GM12878 (cell line): ENCODE results near the gene TMBIM6. TPM values are rescaled to one million over a fixed set of nuclear protein-coding genes. Genes with fewer than 3 reads are reported as not detected.

Source experiments
- ATAC-seq: fragments of 200-7000 bp; cut with Tn5 transposase; 3 replicates; pipeline ENCODE4 v1.9.1; 2020; ENCODE audit warnings: mild to moderate bottlenecking, moderate library complexity
- BruUV-seq: library from RNA; stranded (reverse); fragments of 400-500 nt; replicated peaks from 2 replicates; lab custom pipeline; 2021; lab: Mats Ljungman, UMichigan
- CTCF ChIA-PET: fragments of 300-600 bp; sonication (Branson Sonifier 250); formaldehyde crosslinking; extraction: SDS; loops from one replicate; lab custom pipeline; 2021; ENCODE audit warnings: inconsistent platforms; lab: Yijun Ruan, JAX
- POLR2A ChIA-PET: fragments of 350-600 bp; formaldehyde crosslinking; extraction: SDS; loops from one replicate; lab custom pipeline; 2021; ENCODE audit warnings: inconsistent platforms; lab: Charles Lee
- RAD21 ChIA-PET: fragments of 300-600 bp; sonication (Branson Sonifier 250); formaldehyde crosslinking; loops from one replicate; lab custom pipeline; 2023; ENCODE audit warnings: antibody characterized with exemption; ENCODE audit not compliant: unreplicated experiment; lab: Charles Lee
- SMC1A ChIA-PET: fragments of 300-600 bp; sonication (Branson Sonifier 250); formaldehyde crosslinking; loops from one replicate; lab custom pipeline; 2023; ENCODE audit not compliant: unreplicated experiment, uncharacterized antibody; lab: Charles Lee
- DNase-seq: peaks from one replicate; pipeline ENCODE4 v3.0.0-alpha.2; 2011; ENCODE audit warnings: low read depth, low spot score
- FAIRE-seq: peaks from 3 replicates; lab custom pipeline; 2011; peaks lifted over from hg19 to GRCh38; lab: Jason Lieb, UNC
- H2AFZ ChIP-seq: 2 replicates; pipeline ENCODE4 v1.6.0; 2011; ENCODE audit warnings: low read depth, low read length, control low read depth; ENCODE audit not compliant: control insufficient read depth
- H3K27ac ChIP-seq: 2 replicates; pipeline ENCODE4 v1.5.1; 2011; ENCODE audit warnings: control low read depth; ENCODE audit not compliant: control insufficient read depth, insufficient read depth
- H3K27me3 ChIP-seq, 2 experiments: replicated peaks in 1 of 2; 2 replicates each; pipeline versions ENCODE4 v1.6.0 to v1.6.1; 2011; ENCODE audit warnings: low read length in 1 of 2; ENCODE audit not compliant: control insufficient read depth in 2 of 2, insufficient read depth in 2 of 2
- H3K36me3 ChIP-seq, 2 experiments: 2 replicates each; pipeline ENCODE4 v1.5.1; 2011; ENCODE audit warnings: low read length in 1 of 2; ENCODE audit not compliant: control insufficient read depth in 2 of 2, insufficient read depth in 2 of 2
- H3K4me1 ChIP-seq: 2 replicates; pipeline ENCODE4 v1.6.1; 2011; ENCODE audit warnings: mild to moderate bottlenecking, low read length, moderate library complexity, mixed read lengths; ENCODE audit not compliant: control insufficient read depth, insufficient read depth
- H3K4me2 ChIP-seq: 2 replicates; pipeline ENCODE4 v1.6.0; 2011; ENCODE audit warnings: control low read depth; ENCODE audit not compliant: control insufficient read depth, insufficient read depth
- H3K4me3 ChIP-seq: fragments of 200-600 bp; sonication (generic); 2 replicates; pipeline ENCODE4 v1.5.1; 2016
- H3K79me2 ChIP-seq: 2 replicates; pipeline ENCODE4 v1.6.0; 2011; ENCODE audit warnings: low read length; ENCODE audit not compliant: control insufficient read depth, insufficient read depth
- H3K9ac ChIP-seq: 2 replicates; pipeline ENCODE4 v1.8.0; 2011; ENCODE audit warnings: low read length, control low read depth, mixed read lengths; ENCODE audit not compliant: control insufficient read depth, insufficient read depth
- H3K9me3 ChIP-seq: replicated peaks from 3 replicates; pipeline ENCODE4 v1.5.1; 2011; ENCODE audit warnings: mild to moderate bottlenecking, low read length; ENCODE audit not compliant: control insufficient read depth, insufficient read depth
- H4K20me1 ChIP-seq: 2 replicates; pipeline ENCODE4 v1.6.0; 2011; ENCODE audit not compliant: control insufficient read depth, insufficient read depth
- CREB1 ChIP-seq: IDR thresholded peaks from 2 replicates; pipeline ENCODE4 v1.6.1; 2012; ENCODE audit warnings: low read depth, mild to moderate bottlenecking, inconsistent platforms
- DPF2 ChIP-seq: fragments of 450-650 bp; IDR thresholded peaks from 2 replicates; pipeline ENCODE4 v1.6.1; 2017; ENCODE audit warnings: mild to moderate bottlenecking
- EP300 ChIP-seq, 2 experiments: fragments of 150-350 bp in 1 of 2; IDR thresholded peaks; 2 replicates each; pipeline ENCODE4 v1.6.1; 2011 to 2012; ENCODE audit warnings: low read depth in 2 of 2, low read length in 2 of 2, borderline replicate concordance in 1 of 2, improper control_type of control experiment in 1 of 2, inconsistent platforms in 1 of 2; ENCODE audit not compliant: control insufficient read depth in 1 of 2
- FOXK2 ChIP-seq: fragments of 450-650 bp; IDR thresholded peaks from 2 replicates; pipeline ENCODE4 v1.6.1; 2017; ENCODE audit warnings: mild to moderate bottlenecking, moderate library complexity
- IKZF1 ChIP-seq: fragments of 450-650 bp; conservative IDR thresholded peaks from 2 replicates; pipeline ENCODE4 v1.6.1; 2017; ENCODE audit warnings: antibody characterized with exemption, mild to moderate bottlenecking
- KDM1A ChIP-seq: fragments of 200-600 bp; sonication (generic); IDR thresholded peaks from 2 replicates; pipeline ENCODE4 v1.6.1; 2016; ENCODE audit warnings: borderline replicate concordance
- KLF5 ChIP-seq: fragments of 450-650 bp; IDR thresholded peaks from 2 replicates; pipeline ENCODE4 v1.6.1; 2014; ENCODE audit warnings: mild to moderate bottlenecking; ENCODE audit not compliant: partially characterized antibody
- MTA3 ChIP-seq: IDR thresholded peaks from 2 replicates; pipeline ENCODE4 v1.6.1; 2012; ENCODE audit warnings: low read length, inconsistent platforms, borderline replicate concordance
- PML ChIP-seq: IDR thresholded peaks from 2 replicates; pipeline ENCODE4 v1.6.1; 2012; ENCODE audit warnings: low read length, inconsistent platforms
- POLR2AphosphoS5 ChIP-seq: IDR thresholded peaks from 2 replicates; pipeline ENCODE4 v1.6.1; 2011; ENCODE audit warnings: mild to moderate bottlenecking, low read length, inconsistent platforms
- STAT3 ChIP-seq: IDR thresholded peaks from 2 replicates; pipeline ENCODE4 v1.6.1; 2011; ENCODE audit warnings: low read depth, low read length, improper control_type of control experiment
- TCF3 ChIP-seq: IDR thresholded peaks from 2 replicates; pipeline ENCODE4 v1.6.1; 2012; ENCODE audit warnings: low read depth, mild to moderate bottlenecking, low read length, borderline replicate concordance; ENCODE audit not compliant: insufficient read depth
- ZNF207 ChIP-seq: fragments of 450-650 bp; IDR thresholded peaks from 2 replicates; pipeline ENCODE4 v1.6.1; 2014; ENCODE audit warnings: antibody characterized with exemption, mild to moderate bottlenecking, borderline replicate concordance
- WGBS: methylation state at CpG from one replicate; pipeline ENCODE4 v1.1.6; 2016; ENCODE audit warnings: low lambda C conversion rate; ENCODE audit not compliant: insufficient replicate concordance, insufficient coverage; ENCODE audit errors: missing lambda C conversion rate; 5-methylcytosine and 5-hydroxymethylcytosine counted together
- in situ Hi-C: fragments of 300-500 bp; cut with MboI; formaldehyde crosslinking; loops from 9 replicates; pipeline ENCODE4 v1.14.3; 2018; ENCODE audit warnings: mixed read lengths
- intact Hi-C: fragments of 100-400 bp; cut with micrococcal nuclease; formaldehyde crosslinking; loops from one replicate; pipeline ENCODE4 v1.14.2; 2022; ENCODE audit not compliant: unreplicated experiment
- polyA plus RNA-seq, 11 experiments: library from polyadenylated mRNA; depleted of rRNA in 4 of 11; unstranded in 6 of 11; stranded (reverse) in 5 of 11; fragments of >200 nt; fragmentation: Nextera tagmentation in 4 of 11; fragmentation: Illumina TruSeq in 1 of 11; extraction: Ambion mirVana in 4 of 11; extraction: Trizol in 1 of 11; gene quantifications; 1 replicate in 1 of 11; 2 replicates in 10 of 11; pipeline versions ENCODE4 v1.2.1 to v1.2.3, GENCODE V29; 2011 to 2016; ENCODE audit warnings: inconsistent platforms in 2 of 11, missing spikeins in 2 of 11, low read depth in 1 of 11
- total RNA-seq, 4 experiments: library from RNA; depleted of rRNA in 3 of 4; stranded (reverse); fragments of >200 nt in 3 of 4; fragmentation: Illumina TruSeq in 1 of 4; extraction: Trizol in 1 of 4; gene quantifications; 2 replicates each; pipeline versions ENCODE4 v1.2.1 to v1.2.3, GENCODE V29; 2013 to 2021
- TF ChIP-seq, protein P1 (sequence below): IDR thresholded peaks from 2 replicates; pipeline ENCODE4 v1.6.1; 2011; ENCODE audit warnings: mild to moderate bottlenecking, low read depth, low read length, moderate library complexity; ENCODE audit not compliant: insufficient replicate concordance
- TF ChIP-seq, protein P2 (sequence below): fragments of 450-650 bp; conservative IDR thresholded peaks from 2 replicates; pipeline ENCODE4 v1.6.1; 2017; ENCODE audit warnings: mild to moderate bottlenecking, moderate library complexity
- TF ChIP-seq, protein P3 (sequence below): IDR thresholded peaks from 2 replicates; pipeline ENCODE4 v1.6.1; 2011; ENCODE audit warnings: low read depth, low read length, improper control_type of control experiment, borderline replicate concordance
- TF ChIP-seq, protein P4 (sequence below): IDR thresholded peaks from 2 replicates; pipeline ENCODE4 v1.6.1; 2012; ENCODE audit warnings: low read length, inconsistent platforms

Gene TMBIM6
- total and polyA plus RNA-seq, 10 of the 15 experiments (the other 5 are each of a cell fraction or from before 2014, with no cell fraction given), result 224 to 1,192 (median 379) TPM

DNA sequence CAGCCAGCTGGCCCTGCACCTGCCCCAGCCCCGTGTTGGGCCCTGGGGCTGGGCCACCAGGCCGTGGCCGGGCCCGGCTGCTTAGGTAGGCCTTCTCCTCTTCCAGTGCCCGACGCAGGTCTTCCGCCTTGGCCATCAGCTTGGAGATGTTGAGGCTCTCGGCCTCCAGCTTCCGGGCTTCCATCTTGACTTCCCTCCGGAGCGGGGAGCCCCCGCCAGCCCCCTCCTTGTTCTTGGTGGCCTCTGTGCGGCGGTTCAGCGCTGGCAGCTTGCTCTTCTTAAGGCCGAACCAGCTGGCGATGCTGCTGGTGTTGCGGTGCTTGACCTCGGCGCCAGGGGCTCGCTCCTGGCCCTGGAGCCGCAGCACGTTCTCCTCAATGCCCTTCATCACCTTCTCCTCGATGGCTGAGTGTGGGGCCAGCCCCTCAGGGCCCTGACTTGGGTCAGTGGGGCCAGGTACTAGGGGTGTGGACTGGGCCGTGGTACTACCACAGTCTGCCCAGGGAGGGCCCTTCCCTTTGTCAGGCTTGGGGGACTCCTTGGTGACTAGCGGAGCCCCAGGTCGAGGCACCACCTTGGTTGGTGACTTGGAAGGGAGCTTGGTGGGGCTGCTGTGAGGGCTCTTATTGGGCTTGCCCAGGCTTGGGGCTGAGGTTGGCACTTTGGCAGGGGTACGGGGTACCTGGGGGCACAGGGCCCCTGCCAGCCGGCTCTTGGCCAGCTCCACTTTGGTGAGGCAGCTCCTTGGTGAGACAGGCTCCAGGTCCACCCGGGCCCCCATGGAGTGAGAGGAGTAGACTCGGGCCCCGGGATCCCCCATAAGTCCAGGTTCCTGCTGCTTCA, 53.7 kb downstream of the TMBIM6 start:
- SMC1A ChIA-PET, result no interaction called here
- no peaks in the 10 kb centered on the region for H4K20me1 ChIP-seq
- no peaks in the 10 kb centered on the region for H3K4me1 ChIP-seq
- H3K9me3 ChIP-seq, result no peaks in the 10 kb centered on the region
- FAIRE-seq (no peak), DNase-seq (no peak), ATAC-seq (no peak)
- RAD21 ChIA-PET, result interaction anchor here (1.3 kb wide), 1 partner anchor 54 kb away, joined by 3 read pairs; the partner anchor contains the start of gene TMBIM6
- in situ Hi-C loops (no loop called here), intact Hi-C loops (no loop called here)
- WGBS, result 82% methylated on average over 32 of the region's 32 CpGs
- no peaks in the 10 kb centered on the region for H3K27me3 ChIP-seq
- POLR2A ChIA-PET, result no interaction called here
- no peak overlapping the region for H3K4me3 ChIP-seq
- CTCF ChIA-PET, result interaction anchor here (0.7 to 1.2 kb wide), 3 partner anchors 12 to 305 kb away, joined by 3 to 4 read pairs (median 3); no protein-coding TSS in a partner anchor
- H3K4me2 ChIP-seq, result no peak overlapping the region
- peaks cover 0 to 3% of the 10 kb centered on the region in 2 experiments; a peak in 2 of 4 replicates for H3K36me3 ChIP-seq
- H3K9ac ChIP-seq, result no peak overlapping the region
- H2AFZ ChIP-seq, result no peak overlapping the region
- no TSS peak for BruUV-seq
- no peaks in the 10 kb centered on the region for H3K79me2 ChIP-seq
- no peak overlapping the region for H3K27ac ChIP-seq
- no peak for TF ChIP-seq KLF5
- no peak for TF ChIP-seq STAT3
- TF ChIP-seq, protein P1, sequence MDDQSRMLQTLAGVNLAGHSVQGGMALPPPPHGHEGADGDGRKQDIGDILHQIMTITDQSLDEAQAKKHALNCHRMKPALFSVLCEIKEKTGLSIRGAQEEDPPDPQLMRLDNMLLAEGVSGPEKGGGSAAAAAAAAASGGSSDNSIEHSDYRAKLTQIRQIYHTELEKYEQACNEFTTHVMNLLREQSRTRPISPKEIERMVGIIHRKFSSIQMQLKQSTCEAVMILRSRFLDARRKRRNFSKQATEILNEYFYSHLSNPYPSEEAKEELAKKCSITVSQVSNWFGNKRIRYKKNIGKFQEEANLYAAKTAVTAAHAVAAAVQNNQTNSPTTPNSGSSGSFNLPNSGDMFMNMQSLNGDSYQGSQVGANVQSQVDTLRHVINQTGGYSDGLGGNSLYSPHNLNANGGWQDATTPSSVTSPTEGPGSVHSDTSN, result no peak
- no peak for TF ChIP-seq DPF2
- no peak for TF ChIP-seq EP300 (IDR thresholded peaks at IDR 0.05; ENCODE audit: borderline replicate concordance in 1 of 2, control insufficient read depth in 1 of 2, low read depth in 2 of 2, low read length in 2 of 2)
- no peak for TF ChIP-seq FOXK2
- no peak for TF ChIP-seq IKZF1
- TF ChIP-seq KDM1A, result no peak
- TF ChIP-seq, protein P2, sequence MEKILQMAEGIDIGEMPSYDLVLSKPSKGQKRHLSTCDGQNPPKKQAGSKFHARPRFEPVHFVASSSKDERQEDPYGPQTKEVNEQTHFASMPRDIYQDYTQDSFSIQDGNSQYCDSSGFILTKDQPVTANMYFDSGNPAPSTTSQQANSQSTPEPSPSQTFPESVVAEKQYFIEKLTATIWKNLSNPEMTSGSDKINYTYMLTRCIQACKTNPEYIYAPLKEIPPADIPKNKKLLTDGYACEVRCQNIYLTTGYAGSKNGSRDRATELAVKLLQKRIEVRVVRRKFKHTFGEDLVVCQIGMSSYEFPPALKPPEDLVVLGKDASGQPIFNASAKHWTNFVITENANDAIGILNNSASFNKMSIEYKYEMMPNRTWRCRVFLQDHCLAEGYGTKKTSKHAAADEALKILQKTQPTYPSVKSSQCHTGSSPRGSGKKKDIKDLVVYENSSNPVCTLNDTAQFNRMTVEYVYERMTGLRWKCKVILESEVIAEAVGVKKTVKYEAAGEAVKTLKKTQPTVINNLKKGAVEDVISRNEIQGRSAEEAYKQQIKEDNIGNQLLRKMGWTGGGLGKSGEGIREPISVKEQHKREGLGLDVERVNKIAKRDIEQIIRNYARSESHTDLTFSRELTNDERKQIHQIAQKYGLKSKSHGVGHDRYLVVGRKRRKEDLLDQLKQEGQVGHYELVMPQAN, result no peak
- TF ChIP-seq CREB1, result no peak
- TF ChIP-seq PML, result no peak
- no peak for TF ChIP-seq POLR2AphosphoS5
- TF ChIP-seq TCF3, result no peak
- no peak for TF ChIP-seq ZNF207
- TF ChIP-seq, protein P3, sequence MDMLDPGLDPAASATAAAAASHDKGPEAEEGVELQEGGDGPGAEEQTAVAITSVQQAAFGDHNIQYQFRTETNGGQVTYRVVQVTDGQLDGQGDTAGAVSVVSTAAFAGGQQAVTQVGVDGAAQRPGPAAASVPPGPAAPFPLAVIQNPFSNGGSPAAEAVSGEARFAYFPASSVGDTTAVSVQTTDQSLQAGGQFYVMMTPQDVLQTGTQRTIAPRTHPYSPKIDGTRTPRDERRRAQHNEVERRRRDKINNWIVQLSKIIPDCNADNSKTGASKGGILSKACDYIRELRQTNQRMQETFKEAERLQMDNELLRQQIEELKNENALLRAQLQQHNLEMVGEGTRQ, result no peak
- TF ChIP-seq MTA3, result no peak
- TF ChIP-seq, protein P4, sequence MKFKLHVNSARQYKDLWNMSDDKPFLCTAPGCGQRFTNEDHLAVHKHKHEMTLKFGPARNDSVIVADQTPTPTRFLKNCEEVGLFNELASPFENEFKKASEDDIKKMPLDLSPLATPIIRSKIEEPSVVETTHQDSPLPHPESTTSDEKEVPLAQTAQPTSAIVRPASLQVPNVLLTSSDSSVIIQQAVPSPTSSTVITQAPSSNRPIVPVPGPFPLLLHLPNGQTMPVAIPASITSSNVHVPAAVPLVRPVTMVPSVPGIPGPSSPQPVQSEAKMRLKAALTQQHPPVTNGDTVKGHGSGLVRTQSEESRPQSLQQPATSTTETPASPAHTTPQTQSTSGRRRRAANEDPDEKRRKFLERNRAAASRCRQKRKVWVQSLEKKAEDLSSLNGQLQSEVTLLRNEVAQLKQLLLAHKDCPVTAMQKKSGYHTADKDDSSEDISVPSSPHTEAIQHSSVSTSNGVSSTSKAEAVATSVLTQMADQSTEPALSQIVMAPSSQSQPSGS, result no peak
